DND-41 (cell line): ENCODE measurements around the gene INPP5K.

Experiments
- CTCF ChIP-seq: IDR thresholded peaks from 2 replicates; pipeline ENCODE4 v1.5.1; 2012; ENCODE audit warnings: borderline replicate concordance, low read length, moderate library complexity, mild to moderate bottlenecking; ENCODE audit not compliant: poor library complexity, severe bottlenecking; ENCODE audit errors: extremely low read depth
- EZH2 ChIP-seq: IDR thresholded peaks from 3 replicates; pipeline ENCODE4 v1.6.1; 2012; ENCODE audit warnings: borderline replicate concordance, low read depth, mild to moderate bottlenecking, moderate library complexity, low read length, inconsistent platforms; ENCODE audit not compliant: severe bottlenecking

GRCh38 chr17:1554751-1555540, 38.5 kb upstream of the INPP5K start:
- TF ChIP-seq CTCF (no peak), EZH2 (no peak)
